ENCODE results near the gene NET1. TPM values are rescaled to one million over a fixed set of nuclear protein-coding genes. Genes with fewer than 3 reads are reported as not detected.
A peak's percentile ranks its signal among the peaks of the same experiment; 100 is the strongest.

Gene NET1
- total and polyA plus RNA-seq, 7 donors = 75.3 to 333 (median 199) TPM

- TF ChIP-seq POLR2AphosphoS5 (IDR thresholded peaks at IDR 0.05) (no peak), EP300 (IDR thresholded peaks at IDR 0.05) (no peak)
- H3K27ac ChIP-seq = peak overlapping the region; percentile 79 to 84 (median 82)
- no peak for DNase-seq
- intact Hi-C loops (cut with DNase I) = loop anchor here (5.0 kb wide), 2 partner anchors 123 to 233 kb away; partner anchors contain the start of gene TASOR2
- H3K4me1 ChIP-seq = peaks cover 0 to 50% (median 34%) of the 10 kb centered on the region in 4 donors
- H3K27me3 ChIP-seq = no peaks in the 10 kb centered on the region
- no peaks in the 10 kb centered on the region for H3K9me3 ChIP-seq
- peaks cover 1 to 20% (median 18%) of the 10 kb centered on the region in 4 donors for H3K36me3 ChIP-seq
- 16 to 38% methylated on average over 2 of the region's 2 CpGs for WGBS, 2 donors
- H3K4me3 ChIP-seq = peak overlapping the region; percentile 53 to 63 (median 60)
Observed at GRCh38 chr10:5449227-5449626, 36.9 kb downstream of the NET1 start.

DNA sequence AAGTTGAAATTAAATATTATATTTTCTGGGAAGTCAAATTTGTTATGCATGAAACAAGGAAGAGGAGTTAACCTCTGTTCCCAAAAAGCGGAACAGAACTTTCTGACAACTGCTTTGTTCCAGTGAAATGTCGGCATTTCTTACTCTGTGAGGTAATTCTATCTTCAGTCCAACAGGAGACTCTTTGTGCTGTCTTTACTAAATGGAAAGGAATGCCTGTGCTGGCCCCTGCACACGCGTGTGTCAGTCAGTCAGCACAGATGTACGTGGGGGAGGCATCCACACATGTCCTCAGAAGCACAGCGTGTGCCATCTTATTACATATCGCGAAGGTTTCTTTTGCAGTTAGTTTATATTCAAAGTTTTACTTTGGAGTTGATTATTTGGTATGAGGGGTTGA lies 37.5 kb downstream of the NET1 start:
- Histone ChIP-seq H3K9me3 (no peaks in the 10 kb centered on the region), H3K36me3 (peaks cover 7 to 26% (median 24%) of the 10 kb centered on the region in 4 donors), H3K27ac (peak overlapping the region; percentile 79 to 84 (median 82)), H3K27me3 (no peaks in the 10 kb centered on the region), H3K4me3 (peak overlapping the region; percentile 53 to 63 (median 60)), H3K4me1 (peaks cover 0 to 56% (median 34%) of the 10 kb centered on the region in 4 donors)
- intact Hi-C loops (cut with DNase I) = loop anchor here (5.0 kb wide), 2 partner anchors 122 to 232 kb away; partner anchors contain the start of gene TASOR2
- 16 to 49% methylated on average over 8 of the region's 8 CpGs for WGBS, 2 donors
- no peak for DNase-seq
- no peak for TF ChIP-seq POLR2A (IDR thresholded peaks at IDR 0.05)
- TF ChIP-seq POLR2AphosphoS5 (IDR thresholded peaks at IDR 0.05) = peak in 3 of 4 donors; percentile 55 to 67 (median 63)
- TF ChIP-seq CTCF (IDR thresholded peaks at IDR 0.05) = peak in 1 of 4 experiments; percentile 31
- TF ChIP-seq EP300 (IDR thresholded peaks at IDR 0.05) = peak in 1 of 4 donors; percentile 59

DNA sequence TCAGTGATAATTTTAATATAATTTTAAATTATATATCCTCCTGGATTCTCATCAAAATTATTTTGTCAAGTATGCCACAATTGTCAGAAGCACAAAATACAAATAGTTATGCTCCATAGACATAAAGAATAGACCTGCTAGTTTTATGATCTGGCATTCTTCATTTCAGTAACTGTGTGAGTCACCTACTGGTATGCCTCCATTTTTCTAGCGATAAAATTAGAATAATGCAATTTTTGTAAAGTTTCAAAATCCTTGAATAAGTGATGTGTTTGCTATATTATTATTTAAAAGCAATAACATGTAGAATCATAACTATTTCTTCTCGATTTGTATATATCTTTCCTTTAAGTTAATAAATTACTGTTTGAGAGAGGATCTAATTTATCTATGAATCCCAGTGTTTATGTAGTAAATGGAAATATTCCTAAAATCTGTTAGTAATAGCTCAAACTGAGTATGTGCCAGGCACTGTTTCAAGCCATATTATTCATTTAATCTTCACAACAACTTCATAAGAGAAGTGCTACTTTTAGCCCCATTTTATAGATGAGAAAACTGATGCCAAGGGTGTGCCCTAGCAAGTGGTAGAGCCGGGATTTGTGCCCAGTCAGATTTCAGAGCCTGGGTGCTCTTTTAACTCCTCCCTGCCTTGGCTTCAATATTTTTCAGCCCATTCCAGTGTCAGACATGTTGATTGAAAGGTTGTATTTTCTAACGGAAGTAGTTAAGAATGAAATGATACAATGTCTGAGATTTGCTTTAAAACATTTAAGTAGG lies 38.4 kb downstream of the NET1 start:
- intact Hi-C loops (cut with DNase I) = no loop called here
- H3K36me3 ChIP-seq = peaks cover 12 to 35% (median 32%) of the 10 kb centered on the region in 4 donors
- H3K4me1 ChIP-seq = peaks cover 0 to 55% (median 33%) of the 10 kb centered on the region in 4 donors
- DNase-seq = no peak
- no peaks in the 10 kb centered on the region for H3K27me3 ChIP-seq
- TF ChIP-seq EP300 (IDR thresholded peaks at IDR 0.05) (no peak), CTCF (IDR thresholded peaks at IDR 0.05) (no peak), POLR2AphosphoS5 (IDR thresholded peaks at IDR 0.05) (no peak), POLR2A (IDR thresholded peaks at IDR 0.05) (no peak)
- H3K27ac ChIP-seq = peak overlapping the region; percentile 79 to 84 (median 82)
- H3K9me3 ChIP-seq = no peaks in the 10 kb centered on the region
- H3K4me3 ChIP-seq = peak overlapping the region in 2 of 4 donors; percentile 62 to 63
- WGBS, 2 donors = 33 to 70% methylated on average over 4 of the region's 4 CpGs

DNA sequence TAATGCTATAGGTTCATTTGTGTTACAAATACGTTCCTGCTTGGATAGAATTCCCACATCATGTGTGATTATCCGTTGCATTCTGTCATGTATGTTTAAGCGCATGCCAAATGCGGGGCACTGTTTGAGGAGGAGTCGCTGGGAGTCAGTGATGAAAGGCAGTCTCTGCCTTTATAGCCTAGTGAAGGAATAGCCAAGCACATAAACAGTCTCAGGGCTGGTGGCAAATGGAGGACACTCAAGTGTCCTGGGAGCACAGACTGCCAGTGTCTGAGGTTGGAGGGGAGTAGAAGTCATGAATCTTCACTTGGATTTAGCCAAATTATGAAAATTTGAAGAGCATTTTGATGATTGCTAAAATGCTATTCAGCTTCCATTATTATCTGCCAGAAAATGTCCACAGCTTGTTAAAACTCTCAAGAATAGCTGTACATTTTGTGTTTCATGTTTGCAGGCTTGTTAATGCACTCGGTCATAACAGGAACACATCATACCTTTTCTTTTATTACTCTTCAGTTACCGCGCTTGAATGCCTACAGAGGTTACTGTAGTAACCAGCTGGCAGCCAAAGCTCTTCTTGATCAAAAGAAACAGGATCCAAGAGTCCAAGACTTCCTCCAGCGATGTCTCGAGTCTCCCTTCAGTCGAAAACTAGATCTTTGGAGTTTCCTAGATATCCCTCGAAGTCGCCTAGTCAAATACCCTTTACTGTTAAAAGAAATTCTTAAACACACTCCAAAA lies 41.6 kb downstream of the NET1 start:
- Histone ChIP-seq H3K36me3 (peaks cover 22 to 67% (median 61%) of the 10 kb centered on the region in 4 donors), H3K27ac (peak overlapping the region; percentile 21 to 84 (median 82)), H3K27me3 (no peaks in the 10 kb centered on the region), H3K4me1 (peaks cover 0 to 50% (median 28%) of the 10 kb centered on the region in 4 donors), H3K4me3 (no peak overlapping the region), H3K9me3 (no peaks in the 10 kb centered on the region)
- 47 to 79% methylated on average over 13 of the region's 13 CpGs for WGBS, 2 donors
- intact Hi-C loops (cut with DNase I) = no loop called here
- peak in 3 of 4 donors; percentile 44 to 73 (median 55) for TF ChIP-seq POLR2AphosphoS5 (IDR thresholded peaks at IDR 0.05)
- TF ChIP-seq CTCF (IDR thresholded peaks at IDR 0.05) = no peak
- TF ChIP-seq POLR2A (IDR thresholded peaks at IDR 0.05) = no peak
- peak in 1 of 4 donors; percentile 6 for TF ChIP-seq EP300 (IDR thresholded peaks at IDR 0.05)
- DNase-seq = no peak
